Measurements from ENCODE around the gene MRPL48. TPM values are rescaled to one million over a fixed set of nuclear protein-coding genes. Genes with fewer than 3 reads are reported as not detected.
A peak's percentile ranks its signal among the peaks of the same experiment; 100 is the strongest.

MRPL48 gene
- total RNA-seq, 1 experiment from 2014 or later = 38.7 TPM

GRCh38 chr11:73760679-73761402, 26.8 kb upstream of the MRPL48 start, which contains the start of gene RAB6A (continued):
- TF ChIP-seq, protein P1, sequence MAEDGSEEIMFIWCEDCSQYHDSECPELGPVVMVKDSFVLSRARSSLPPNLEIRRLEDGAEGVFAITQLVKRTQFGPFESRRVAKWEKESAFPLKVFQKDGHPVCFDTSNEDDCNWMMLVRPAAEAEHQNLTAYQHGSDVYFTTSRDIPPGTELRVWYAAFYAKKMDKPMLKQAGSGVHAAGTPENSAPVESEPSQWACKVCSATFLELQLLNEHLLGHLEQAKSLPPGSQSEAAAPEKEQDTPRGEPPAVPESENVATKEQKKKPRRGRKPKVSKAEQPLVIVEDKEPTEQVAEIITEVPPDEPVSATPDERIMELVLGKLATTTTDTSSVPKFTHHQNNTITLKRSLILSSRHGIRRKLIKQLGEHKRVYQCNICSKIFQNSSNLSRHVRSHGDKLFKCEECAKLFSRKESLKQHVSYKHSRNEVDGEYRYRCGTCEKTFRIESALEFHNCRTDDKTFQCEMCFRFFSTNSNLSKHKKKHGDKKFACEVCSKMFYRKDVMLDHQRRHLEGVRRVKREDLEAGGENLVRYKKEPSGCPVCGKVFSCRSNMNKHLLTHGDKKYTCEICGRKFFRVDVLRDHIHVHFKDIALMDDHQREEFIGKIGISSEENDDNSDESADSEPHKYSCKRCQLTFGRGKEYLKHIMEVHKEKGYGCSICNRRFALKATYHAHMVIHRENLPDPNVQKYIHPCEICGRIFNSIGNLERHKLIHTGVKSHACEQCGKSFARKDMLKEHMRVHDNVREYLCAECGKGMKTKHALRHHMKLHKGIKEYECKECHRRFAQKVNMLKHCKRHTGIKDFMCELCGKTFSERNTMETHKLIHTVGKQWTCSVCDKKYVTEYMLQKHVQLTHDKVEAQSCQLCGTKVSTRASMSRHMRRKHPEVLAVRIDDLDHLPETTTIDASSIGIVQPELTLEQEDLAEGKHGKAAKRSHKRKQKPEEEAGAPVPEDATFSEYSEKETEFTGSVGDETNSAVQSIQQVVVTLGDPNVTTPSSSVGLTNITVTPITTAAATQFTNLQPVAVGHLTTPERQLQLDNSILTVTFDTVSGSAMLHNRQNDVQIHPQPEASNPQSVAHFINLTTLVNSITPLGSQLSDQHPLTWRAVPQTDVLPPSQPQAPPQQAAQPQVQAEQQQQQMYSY (CRISPR knock-in tag; IDR thresholded peaks at IDR 0.05) = no peak
- peak; percentile 82 for TF ChIP-seq CREM (CRISPR knock-in tag; IDR thresholded peaks at IDR 0.05)
- TF ChIP-seq JUN (CRISPR knock-in tag; IDR thresholded peaks at IDR 0.05) = no peak
- TF ChIP-seq TP53 (CRISPR knock-in tag; IDR thresholded peaks at IDR 0.05) = peak; percentile 28; the same call in 1 of the 2 replicates
- TF ChIP-seq ATF1 (CRISPR knock-in tag; IDR thresholded peaks at IDR 0.05) = no peak
- TF ChIP-seq TCF7 (CRISPR knock-in tag; IDR thresholded peaks at IDR 0.05; ENCODE audit: low read depth) = no peak
- no peak for TF ChIP-seq SMAD4 (CRISPR knock-in tag; IDR thresholded peaks at IDR 0.05)
- no peak for TF ChIP-seq ATF3 (CRISPR knock-in tag; conservative IDR thresholded peaks at IDR 0.05)
- no peak for TF ChIP-seq RORB (CRISPR knock-in tag; IDR thresholded peaks at IDR 0.05)
- no peak for TF ChIP-seq EMX1 (CRISPR knock-in tag; IDR thresholded peaks at IDR 0.05)
- TF ChIP-seq GTF2I (CRISPR knock-in tag; conservative IDR thresholded peaks at IDR 0.05) = no peak
- TF ChIP-seq, protein P2, sequence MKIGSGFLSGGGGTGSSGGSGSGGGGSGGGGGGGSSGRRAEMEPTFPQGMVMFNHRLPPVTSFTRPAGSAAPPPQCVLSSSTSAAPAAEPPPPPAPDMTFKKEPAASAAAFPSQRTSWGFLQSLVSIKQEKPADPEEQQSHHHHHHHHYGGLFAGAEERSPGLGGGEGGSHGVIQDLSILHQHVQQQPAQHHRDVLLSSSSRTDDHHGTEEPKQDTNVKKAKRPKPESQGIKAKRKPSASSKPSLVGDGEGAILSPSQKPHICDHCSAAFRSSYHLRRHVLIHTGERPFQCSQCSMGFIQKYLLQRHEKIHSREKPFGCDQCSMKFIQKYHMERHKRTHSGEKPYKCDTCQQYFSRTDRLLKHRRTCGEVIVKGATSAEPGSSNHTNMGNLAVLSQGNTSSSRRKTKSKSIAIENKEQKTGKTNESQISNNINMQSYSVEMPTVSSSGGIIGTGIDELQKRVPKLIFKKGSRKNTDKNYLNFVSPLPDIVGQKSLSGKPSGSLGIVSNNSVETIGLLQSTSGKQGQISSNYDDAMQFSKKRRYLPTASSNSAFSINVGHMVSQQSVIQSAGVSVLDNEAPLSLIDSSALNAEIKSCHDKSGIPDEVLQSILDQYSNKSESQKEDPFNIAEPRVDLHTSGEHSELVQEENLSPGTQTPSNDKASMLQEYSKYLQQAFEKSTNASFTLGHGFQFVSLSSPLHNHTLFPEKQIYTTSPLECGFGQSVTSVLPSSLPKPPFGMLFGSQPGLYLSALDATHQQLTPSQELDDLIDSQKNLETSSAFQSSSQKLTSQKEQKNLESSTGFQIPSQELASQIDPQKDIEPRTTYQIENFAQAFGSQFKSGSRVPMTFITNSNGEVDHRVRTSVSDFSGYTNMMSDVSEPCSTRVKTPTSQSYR (CRISPR knock-in tag; IDR thresholded peaks at IDR 0.05) = no peak
- no peak for TF ChIP-seq ATF2 (CRISPR knock-in tag; IDR thresholded peaks at IDR 0.05; ENCODE audit: borderline replicate concordance, low read depth)
- TF ChIP-seq, protein P3, sequence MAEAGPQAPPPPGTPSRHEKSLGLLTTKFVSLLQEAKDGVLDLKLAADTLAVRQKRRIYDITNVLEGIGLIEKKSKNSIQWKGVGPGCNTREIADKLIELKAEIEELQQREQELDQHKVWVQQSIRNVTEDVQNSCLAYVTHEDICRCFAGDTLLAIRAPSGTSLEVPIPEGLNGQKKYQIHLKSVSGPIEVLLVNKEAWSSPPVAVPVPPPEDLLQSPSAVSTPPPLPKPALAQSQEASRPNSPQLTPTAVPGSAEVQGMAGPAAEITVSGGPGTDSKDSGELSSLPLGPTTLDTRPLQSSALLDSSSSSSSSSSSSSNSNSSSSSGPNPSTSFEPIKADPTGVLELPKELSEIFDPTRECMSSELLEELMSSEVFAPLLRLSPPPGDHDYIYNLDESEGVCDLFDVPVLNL (CRISPR knock-in tag; IDR thresholded peaks at IDR 0.05; ENCODE audit: borderline replicate concordance, low read depth) = no peak
- TF ChIP-seq, protein P4, sequence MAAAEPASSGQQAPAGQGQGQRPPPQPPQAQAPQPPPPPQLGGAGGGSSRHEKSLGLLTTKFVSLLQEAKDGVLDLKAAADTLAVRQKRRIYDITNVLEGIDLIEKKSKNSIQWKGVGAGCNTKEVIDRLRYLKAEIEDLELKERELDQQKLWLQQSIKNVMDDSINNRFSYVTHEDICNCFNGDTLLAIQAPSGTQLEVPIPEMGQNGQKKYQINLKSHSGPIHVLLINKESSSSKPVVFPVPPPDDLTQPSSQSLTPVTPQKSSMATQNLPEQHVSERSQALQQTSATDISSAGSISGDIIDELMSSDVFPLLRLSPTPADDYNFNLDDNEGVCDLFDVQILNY (CRISPR knock-in tag; IDR thresholded peaks at IDR 0.05) = 0 out of 2 replicates have a peak, but pooled peaks have one; percentile 75
- TF ChIP-seq, protein P5, sequence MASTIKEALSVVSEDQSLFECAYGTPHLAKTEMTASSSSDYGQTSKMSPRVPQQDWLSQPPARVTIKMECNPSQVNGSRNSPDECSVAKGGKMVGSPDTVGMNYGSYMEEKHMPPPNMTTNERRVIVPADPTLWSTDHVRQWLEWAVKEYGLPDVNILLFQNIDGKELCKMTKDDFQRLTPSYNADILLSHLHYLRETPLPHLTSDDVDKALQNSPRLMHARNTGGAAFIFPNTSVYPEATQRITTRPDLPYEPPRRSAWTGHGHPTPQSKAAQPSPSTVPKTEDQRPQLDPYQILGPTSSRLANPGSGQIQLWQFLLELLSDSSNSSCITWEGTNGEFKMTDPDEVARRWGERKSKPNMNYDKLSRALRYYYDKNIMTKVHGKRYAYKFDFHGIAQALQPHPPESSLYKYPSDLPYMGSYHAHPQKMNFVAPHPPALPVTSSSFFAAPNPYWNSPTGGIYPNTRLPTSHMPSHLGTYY (CRISPR knock-in tag; IDR thresholded peaks at IDR 0.05) = no peak
- TF ChIP-seq, protein P6, sequence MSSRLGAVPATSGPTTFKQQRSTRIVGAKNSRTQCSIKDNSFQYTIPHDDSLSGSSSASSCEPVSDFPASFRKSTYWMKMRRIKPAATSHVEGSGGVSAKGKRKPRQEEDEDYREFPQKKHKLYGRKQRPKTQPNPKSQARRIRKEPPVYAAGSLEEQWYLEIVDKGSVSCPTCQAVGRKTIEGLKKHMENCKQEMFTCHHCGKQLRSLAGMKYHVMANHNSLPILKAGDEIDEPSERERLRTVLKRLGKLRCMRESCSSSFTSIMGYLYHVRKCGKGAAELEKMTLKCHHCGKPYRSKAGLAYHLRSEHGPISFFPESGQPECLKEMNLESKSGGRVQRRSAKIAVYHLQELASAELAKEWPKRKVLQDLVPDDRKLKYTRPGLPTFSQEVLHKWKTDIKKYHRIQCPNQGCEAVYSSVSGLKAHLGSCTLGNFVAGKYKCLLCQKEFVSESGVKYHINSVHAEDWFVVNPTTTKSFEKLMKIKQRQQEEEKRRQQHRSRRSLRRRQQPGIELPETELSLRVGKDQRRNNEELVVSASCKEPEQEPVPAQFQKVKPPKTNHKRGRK (CRISPR knock-in tag; IDR thresholded peaks at IDR 0.05; ENCODE audit: borderline replicate concordance) = no peak
- no peak for TF ChIP-seq PRRX2 (CRISPR knock-in tag; IDR thresholded peaks at IDR 0.05)
- TF ChIP-seq, protein P7, sequence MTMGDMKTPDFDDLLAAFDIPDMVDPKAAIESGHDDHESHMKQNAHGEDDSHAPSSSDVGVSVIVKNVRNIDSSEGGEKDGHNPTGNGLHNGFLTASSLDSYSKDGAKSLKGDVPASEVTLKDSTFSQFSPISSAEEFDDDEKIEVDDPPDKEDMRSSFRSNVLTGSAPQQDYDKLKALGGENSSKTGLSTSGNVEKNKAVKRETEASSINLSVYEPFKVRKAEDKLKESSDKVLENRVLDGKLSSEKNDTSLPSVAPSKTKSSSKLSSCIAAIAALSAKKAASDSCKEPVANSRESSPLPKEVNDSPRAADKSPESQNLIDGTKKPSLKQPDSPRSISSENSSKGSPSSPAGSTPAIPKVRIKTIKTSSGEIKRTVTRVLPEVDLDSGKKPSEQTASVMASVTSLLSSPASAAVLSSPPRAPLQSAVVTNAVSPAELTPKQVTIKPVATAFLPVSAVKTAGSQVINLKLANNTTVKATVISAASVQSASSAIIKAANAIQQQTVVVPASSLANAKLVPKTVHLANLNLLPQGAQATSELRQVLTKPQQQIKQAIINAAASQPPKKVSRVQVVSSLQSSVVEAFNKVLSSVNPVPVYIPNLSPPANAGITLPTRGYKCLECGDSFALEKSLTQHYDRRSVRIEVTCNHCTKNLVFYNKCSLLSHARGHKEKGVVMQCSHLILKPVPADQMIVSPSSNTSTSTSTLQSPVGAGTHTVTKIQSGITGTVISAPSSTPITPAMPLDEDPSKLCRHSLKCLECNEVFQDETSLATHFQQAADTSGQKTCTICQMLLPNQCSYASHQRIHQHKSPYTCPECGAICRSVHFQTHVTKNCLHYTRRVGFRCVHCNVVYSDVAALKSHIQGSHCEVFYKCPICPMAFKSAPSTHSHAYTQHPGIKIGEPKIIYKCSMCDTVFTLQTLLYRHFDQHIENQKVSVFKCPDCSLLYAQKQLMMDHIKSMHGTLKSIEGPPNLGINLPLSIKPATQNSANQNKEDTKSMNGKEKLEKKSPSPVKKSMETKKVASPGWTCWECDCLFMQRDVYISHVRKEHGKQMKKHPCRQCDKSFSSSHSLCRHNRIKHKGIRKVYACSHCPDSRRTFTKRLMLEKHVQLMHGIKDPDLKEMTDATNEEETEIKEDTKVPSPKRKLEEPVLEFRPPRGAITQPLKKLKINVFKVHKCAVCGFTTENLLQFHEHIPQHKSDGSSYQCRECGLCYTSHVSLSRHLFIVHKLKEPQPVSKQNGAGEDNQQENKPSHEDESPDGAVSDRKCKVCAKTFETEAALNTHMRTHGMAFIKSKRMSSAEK (CRISPR knock-in tag; IDR thresholded peaks at IDR 0.05; ENCODE audit: borderline replicate concordance) = no peak
